ENCODE data around the gene RFXANK.
"Not testable (repeated sequence)": the region's sequence is repeated elsewhere in the genome, so short reads cannot be mapped to it uniquely, and the experiment has no call there.

The RFXANK gene

DNA sequence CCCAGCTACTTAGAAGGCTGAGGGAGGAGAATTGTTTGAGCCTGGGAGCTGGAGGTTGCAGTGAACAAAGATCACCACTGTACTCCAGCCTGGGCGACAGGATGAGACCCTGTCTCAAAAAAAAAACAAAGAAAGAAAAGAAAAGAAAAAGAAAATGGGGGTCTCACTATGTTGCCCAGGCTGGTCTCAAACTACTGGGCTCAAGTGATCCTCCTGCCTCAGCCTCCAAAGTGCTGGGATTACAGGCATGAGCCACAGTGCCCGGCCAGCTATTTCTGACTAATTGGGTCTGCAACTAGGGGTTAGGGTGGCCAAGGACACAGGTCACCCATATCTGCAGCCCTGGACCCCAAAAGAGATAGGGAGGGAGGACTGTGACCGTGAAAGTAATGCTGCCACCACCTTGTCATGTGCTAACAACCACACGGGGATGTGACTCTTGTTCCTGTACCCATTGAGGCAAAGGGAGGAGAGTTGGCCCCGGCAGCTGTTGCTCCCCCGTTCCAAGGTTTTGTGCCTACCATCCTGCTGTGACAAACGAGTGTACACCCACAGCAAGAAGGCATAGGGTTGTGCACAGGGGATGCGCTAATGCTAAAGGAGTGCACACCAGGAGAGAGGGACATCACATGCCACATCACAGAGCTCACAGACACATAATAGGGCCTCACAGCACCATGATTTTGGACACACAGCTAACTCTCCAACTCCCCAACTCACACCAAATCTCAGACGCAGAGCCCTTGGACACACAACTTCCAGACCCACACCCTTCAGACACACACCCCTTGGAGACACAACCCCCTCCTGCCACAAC is 22.6 kb upstream of the RFXANK start:
- no peak for DNase-seq
- intact Hi-C loops (cut with DNase I), result no loop called here

GRCh38 chr19:19170053-19170872 is 21.8 kb upstream of the RFXANK start, which contains the start of gene MEF2B:
MEF2B (minus strand) TSS chr19:19170263; CDS start chr19:19150735, 19,528 bp downstream.
- DNase-seq, result peak; percentile 34 to 94 (median 66)
- intact Hi-C loops (cut with DNase I), result no loop called here

DNA sequence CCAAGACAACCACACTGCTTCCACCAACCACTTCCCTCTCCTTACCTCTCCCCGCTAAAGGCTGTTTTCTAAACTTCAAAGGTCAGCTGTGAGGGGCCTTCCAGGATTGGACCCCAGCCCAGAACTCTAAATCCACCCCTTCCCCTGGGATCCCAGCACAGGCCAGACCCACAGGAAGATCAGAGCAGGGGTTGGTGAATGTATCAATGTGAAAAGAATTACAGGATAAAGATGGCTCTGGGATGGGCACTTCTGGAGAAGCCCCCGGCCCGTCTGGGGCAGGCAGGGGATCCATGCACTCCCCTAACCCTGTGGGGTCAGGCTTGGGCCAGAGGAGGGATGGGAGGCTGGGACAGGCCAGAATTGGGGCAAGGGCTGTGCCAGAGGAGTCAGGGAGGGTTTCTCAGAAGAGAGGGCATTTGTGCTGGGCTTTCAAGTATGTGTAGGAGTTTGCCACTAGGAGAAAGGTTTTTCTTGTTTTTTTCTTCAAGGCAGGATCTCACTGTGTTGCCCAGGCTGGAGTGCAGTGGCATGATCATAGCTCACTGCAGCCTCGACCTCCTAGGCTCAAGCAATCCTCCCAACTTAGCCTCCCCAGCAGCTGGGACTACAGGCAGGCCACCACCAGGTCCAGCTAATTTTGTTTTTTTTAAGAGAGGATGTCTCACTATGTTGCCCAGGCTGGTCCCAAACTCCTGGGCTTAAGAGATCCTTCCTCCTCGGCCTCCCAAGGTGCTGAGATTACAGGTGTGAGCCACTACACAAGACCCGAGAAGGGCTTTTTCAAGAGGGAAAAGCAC is 21.0 kb upstream of the RFXANK start:
- DNase-seq, result no peak
- intact Hi-C loops (cut with DNase I), result no loop called here

- DNase-seq, result no peak
- intact Hi-C loops (cut with DNase I), result no loop called here
These were observed 20.1 kb upstream of the RFXANK start for GRCh38 chr19:19171821-19172532.

DNA sequence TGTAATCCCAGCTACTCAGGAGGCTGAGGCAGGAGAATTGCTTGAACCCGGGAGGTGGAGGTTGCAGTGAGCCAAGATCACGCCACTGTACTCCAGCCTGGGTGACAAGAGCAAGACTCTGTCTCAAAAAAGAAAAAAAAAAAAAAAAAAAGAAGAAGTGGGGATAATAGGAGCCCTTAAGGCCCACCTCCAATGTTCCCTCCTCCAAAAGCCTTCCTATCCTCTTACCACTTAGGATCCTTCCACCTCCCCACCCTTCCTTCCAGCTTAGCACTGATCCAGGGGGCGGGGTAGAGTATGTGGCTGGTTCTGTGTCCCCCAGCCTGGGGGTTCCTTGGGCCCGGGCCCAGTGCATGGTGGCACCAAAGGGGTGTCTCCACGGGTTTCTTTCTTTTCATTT is 18.8 kb upstream of the RFXANK start:
- DNase-seq; intact Hi-C loops (cut with DNase I): not testable (repeated sequence)

GRCh38 chr19:19176950-19177349 is 15.1 kb upstream of the RFXANK start:
- intact Hi-C loops (cut with DNase I), result no loop called here
- no peak for DNase-seq

DNA sequence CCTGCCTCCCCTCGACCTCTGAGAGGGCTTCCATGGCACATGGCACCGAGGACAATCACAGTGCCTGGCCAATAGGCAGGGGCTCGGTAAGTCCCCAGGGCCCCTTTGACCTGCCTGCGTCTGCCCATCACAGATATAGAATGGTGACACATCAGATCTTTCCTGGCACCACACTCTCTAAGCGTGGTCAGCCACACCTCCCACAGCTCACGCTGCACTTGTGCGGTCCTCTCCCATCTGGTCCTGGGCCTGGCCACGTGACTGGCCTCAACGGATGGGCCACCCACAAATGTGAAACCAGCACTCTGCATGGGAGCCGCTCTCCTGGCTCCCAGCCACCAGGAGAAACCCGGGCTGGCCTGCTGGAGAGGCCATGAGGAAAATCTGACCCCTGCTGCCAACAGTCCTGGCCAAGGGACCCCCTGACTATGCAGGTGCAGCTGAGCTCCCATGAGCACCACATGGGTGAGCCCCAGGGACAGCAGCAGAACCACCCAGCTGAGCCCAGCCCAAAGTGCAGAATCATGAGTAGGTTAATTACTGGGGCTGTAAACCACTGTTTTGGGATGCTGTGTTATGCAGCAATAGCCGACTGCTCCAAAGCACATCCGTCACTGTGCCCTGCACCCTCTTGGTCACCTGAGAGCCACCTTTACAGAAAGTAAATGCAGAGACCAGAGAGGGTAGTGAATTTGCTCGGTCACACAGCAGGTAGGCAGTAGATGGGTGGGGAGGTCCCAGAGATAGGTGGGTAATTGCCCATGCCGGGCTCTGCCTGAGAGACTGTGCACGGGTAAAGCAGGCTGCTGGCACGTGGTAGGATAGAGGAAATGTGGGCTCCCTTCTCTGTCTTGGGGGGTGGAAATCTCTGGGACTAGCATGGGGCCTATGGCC is 12.3 kb upstream of the RFXANK start:
- DNase-seq, result no peak
- intact Hi-C loops (cut with DNase I), result no loop called here

DNA sequence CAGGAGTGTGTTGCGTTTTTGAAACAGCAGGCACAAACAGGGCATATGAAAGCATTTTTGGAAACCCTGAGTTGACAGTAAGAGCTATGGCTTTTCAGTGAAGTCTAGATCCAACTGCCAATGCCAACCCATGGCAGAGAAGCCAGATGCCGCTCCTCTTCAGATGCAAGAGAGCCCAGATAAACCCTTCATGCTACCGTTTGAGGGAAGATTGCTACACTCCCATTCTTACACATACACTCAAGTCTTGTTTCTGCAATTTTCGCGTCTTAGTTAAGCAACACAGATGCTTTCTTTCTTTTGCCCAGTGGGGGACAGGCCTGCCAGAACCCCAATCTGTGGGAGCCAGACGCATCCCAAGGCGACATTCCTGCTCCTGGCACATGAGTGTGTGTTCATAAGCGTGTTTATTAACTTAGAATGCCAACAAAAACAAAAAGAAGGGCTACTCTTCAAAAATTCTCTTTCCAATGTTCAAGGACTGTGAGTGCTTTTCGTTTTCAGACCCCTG is 10.5 kb upstream of the RFXANK start:
- DNase-seq, result no peak
- intact Hi-C loops (cut with DNase I), result no loop called here

DNA sequence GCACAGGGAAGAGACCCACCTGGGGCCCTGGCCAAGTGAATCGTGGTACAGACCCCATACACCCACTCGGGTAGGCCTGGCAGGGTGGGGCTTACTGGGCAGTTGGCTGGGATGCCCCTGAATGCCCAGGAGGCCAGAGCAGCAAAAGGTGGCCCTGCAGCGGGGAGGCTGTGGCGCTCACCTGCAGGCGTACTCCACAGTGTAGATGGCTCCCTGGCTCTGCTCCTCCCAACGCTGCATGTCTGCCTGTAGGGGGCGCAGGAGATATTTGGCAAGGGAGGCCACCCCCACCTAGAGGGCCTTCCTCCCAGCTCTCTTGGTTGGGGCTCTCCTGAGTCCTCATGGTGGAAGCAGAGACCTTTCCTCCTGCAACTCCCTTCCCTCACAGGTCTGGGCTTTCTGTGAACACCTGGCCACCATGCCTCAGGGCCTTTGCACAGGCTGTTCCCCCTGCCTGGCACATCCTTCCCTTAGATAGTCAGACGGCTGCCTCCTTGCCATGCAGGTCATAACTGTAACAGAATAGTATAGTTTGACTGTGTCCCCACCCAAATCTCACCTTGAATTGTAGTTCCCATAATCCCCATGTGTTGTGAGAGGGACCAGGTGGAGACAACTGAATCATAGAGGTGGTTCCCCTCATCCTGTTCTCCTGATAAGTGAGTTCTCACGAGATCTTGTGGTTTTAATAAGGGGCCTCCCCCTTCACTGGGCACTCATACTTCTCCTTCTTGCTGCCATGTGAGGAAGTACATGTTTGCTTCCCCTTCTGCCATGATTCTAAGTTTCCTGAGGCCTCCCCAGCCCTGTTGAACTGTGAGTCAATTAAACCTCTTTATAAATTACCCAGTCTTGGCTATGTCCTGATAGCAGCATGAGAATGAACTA is 6.0 kb upstream of the RFXANK start:
- intact Hi-C loops (cut with DNase I), result no loop called here
- DNase-seq, result peak in 4 of 10 donors; percentile 19 to 87 (median 37)

- no peak for DNase-seq
- intact Hi-C loops (cut with DNase I), result no loop called here
These were observed 5.3 kb upstream of the RFXANK start for GRCh38 chr19:19186742-19187141.

DNA sequence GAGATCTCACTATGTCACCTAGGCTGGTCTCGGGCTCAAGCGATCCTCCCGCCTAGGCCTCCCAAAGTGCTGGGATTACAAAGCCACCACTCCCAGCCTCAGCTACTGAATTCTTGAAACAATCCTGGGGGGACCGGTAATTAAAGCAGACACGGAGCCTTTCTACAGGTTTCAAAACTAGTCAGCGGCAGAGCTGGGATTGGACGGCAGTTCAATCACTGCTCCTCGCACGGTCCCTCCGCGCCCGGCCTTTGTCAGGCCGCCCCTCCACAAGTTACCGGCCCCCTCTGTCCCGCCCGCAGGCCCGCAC is 335 bp upstream of the RFXANK start:
- no peak for DNase-seq
- intact Hi-C loops (cut with DNase I), result loop anchor here (1.0 kb wide), 1 partner anchor 12 kb away; the partner anchor contains the start of gene NR2C2AP

DNA sequence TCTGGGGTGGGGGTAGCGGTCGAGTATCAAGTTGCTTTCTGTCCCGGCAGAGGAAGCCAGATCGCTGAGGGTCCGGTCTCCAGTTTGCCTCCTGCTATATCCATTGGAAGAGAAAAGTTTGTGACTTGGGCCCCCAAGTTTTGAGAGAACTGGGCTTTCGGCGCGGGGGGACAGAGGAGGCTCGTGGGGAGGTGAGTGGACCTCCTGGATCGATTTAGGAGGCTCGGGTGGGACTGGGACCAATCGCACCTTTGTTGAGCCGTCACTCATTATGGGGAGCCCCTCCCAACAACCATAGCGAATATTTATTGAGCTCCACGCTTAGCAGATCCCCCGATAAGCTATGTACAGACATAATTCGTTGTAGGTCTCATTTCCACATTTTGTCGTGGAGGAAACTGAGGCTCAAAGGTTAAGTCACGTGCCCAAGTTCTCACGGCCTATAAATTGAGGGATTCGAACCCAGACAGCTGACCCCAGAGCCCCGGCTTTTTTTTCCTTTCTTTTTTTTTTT is 909 bp downstream of the RFXANK start:
- no peak for DNase-seq
- intact Hi-C loops (cut with DNase I), result loop anchor here (1.0 kb wide), 1 partner anchor 10 kb away; the partner anchor contains the start of gene NR2C2AP

DNA sequence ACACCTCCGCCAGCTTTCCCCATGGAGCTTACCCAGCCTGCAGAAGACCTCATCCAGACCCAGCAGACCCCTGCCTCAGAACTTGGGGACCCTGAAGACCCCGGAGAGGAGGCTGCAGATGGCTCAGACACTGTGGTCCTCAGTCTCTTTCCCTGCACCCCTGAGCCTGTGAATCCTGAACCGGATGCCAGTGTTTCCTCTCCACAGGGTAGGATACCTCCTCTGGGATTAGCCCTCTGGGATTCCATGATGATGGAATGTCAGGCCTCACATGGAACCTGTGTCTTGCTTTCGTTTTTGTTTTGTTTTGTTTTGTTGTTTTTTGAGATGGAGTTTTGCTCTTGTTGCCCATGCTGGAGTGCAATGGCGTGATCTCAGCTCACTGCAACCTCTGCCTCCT is 1.9 kb downstream of the RFXANK start:
- no peak for DNase-seq
- intact Hi-C loops (cut with DNase I), result no loop called here

DNA sequence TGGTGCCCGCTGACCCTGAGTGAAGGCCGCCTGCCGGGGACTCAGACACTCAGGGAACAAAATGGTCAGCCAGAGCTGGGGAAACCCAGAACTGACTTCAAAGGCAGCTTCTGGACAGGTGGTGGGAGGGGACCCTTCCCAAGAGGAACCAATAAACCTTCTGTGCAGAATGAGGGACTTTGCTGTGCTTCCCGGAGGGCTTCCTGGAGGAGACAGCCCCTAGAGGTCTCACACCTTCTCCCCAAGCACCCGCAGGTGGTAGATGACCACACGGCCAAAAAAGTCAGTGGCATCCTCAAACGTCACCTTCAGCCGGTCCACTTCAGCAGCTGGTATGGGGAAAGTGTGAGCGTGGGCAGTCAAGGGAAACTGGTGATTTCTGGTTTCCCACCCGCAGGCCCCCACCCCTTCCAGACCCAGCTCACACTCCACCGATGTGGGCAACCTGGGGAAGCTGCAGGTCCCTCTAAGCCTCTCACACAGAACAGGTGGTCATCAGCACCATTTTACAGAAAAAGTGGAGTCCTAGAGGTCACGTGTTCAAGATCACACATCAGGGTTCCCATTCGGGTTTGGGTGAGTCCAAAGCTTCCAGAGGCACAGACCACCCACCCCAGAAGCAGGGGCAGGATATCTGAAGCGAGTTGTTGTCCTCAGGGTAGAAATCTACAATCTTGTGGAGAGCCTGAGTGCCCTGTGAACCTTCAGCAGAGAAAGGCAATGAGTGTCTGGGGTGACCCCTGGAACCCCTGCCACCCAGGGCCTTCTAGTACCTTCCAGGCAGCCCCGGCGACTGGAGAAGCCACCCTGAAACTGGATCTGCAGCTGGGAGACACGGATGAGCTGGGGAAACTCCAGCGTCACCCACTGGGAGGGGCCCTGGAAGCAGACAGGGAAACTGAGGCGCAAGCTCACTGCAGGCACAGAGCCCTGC is 9.9 kb downstream of the RFXANK start:
- DNase-seq, result no peak
- intact Hi-C loops (cut with DNase I), result loop anchor here (5.0 kb wide), 1 partner anchor 120 kb away; the partner anchor contains the start of genes MAU2 and SUGP1

DNA sequence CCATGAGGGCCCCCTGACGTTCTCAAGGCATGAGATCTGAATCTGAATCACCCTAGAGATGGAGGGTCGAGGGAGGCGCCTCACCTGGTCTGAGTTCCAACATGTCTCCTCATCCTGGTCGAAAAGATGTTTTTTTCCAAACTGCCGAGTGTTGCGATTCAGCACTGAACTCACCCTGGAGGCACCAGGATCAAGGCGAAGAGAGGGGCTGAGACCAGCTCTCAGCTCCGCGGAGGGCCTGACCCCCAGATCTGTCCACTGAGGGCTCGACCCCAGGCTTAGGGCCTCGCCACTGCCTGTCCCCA is 10.6 kb downstream of the RFXANK start:
- DNase-seq, result no peak
- intact Hi-C loops (cut with DNase I), result loop anchor here (1.0 to 5.0 kb wide), 2 partner anchors 10 to 120 kb away; partner anchors contain the start of genes BORCS8, MAU2, RFXANK and SUGP1

- DNase-seq, result peak; percentile 85 to 99 (median 92)
- intact Hi-C loops (cut with DNase I), result loop anchor here (1.0 to 5.0 kb wide), 2 partner anchors 11 to 119 kb away; partner anchors contain the start of genes BORCS8, MAU2, RFXANK and SUGP1
These were observed 11.2 kb downstream of the RFXANK start, which contains the start of gene NR2C2AP for GRCh38 chr19:19203012-19203856. NR2C2AP (minus strand) TSS chr19:19203414; CDS start chr19:19203060, 354 bp downstream.

Data from posterior cingulate gyrus (tissue), 11 donors.